Spleen (tissue), 11 donors: ENCODE measurements around the gene ACKR1. TPM values are rescaled to one million over a fixed set of nuclear protein-coding genes. Genes with fewer than 3 reads are reported as not detected.
A peak's percentile ranks its signal among the peaks of the same experiment; 100 is the strongest.

Experiments used
- DNase-seq: peaks from one replicate; pipeline ENCODE4 v3.0.0-alpha.2; 2020
- H3K27ac ChIP-seq, 8 donors: fragments of 200-600 bp; sonication (generic) in 7 of 8; 1 replicate in 4 of 8; 2 replicates in 4 of 8; pipeline versions ENCODE4 v1.5.0 to v1.8.0; 2016 to 2021; ENCODE audit warnings: inconsistent platforms in 4 of 8, mild to moderate bottlenecking in 4 of 8, moderate library complexity in 1 of 8
- H3K27me3 ChIP-seq, 7 donors: fragments of 200-600 bp; sonication (generic) in 6 of 7; replicated peaks in 1 of 7; 1 replicate in 4 of 7; 2 replicates in 3 of 7; pipeline versions ENCODE4 v1.5.0 to v1.8.0; 2016 to 2021; ENCODE audit warnings: inconsistent platforms in 3 of 7, mild to moderate bottlenecking in 1 of 7
- H3K36me3 ChIP-seq, 6 donors: fragments of 200-600 bp; sonication (generic) in 5 of 6; 1 replicate in 4 of 6; 2 replicates in 2 of 6; pipeline versions ENCODE4 v1.5.0 to v1.8.0; 2016 to 2021; ENCODE audit warnings: inconsistent platforms in 2 of 6
- H3K4me1 ChIP-seq, 6 donors: fragments of 200-600 bp; sonication (generic) in 5 of 6; 1 replicate in 3 of 6; 2 replicates in 3 of 6; pipeline versions ENCODE4 v1.5.0 to v1.8.0; 2016 to 2021; ENCODE audit warnings: inconsistent platforms in 3 of 6
- H3K4me3 ChIP-seq, 8 donors: fragments of 200-600 bp; sonication (generic) in 7 of 8; 1 replicate in 4 of 8; 2 replicates in 4 of 8; pipeline versions ENCODE4 v1.5.0 to v1.8.0; 2016 to 2021; ENCODE audit warnings: inconsistent platforms in 4 of 8, mild to moderate bottlenecking in 4 of 8, moderate library complexity in 2 of 8
- H3K9me3 ChIP-seq, 8 donors: fragments of 200-600 bp; sonication (generic) in 7 of 8; 1 replicate in 4 of 8; 2 replicates in 4 of 8; pipeline versions ENCODE4 v1.5.0 to v1.8.0; 2016 to 2021; ENCODE audit warnings: inconsistent platforms in 4 of 8
- CTCF ChIP-seq, 11 experiments: fragments of 200-600 bp in 7 of 11; fragments of 450-650 bp in 4 of 11; sonication (generic) in 4 of 11; IDR thresholded peaks in 8 of 11; conservative IDR thresholded peaks in 3 of 11; 1 replicate in 7 of 11; 2 replicates in 4 of 11; pipeline versions ENCODE4 v1.4.0 to v1.8.0; 2016 to 2021; ENCODE audit warnings: antibody characterized with exemption in 11 of 11, inconsistent platforms in 4 of 11, mild to moderate bottlenecking in 1 of 11
- POLR2A ChIP-seq, 3 donors: fragments of 450-650 bp; IDR thresholded peaks; one replicate each; pipeline ENCODE4 v1.5.1; 2017; ENCODE audit warnings: antibody characterized with exemption in 3 of 3, mild to moderate bottlenecking in 1 of 3
- POLR2AphosphoS5 ChIP-seq, 3 donors: sonication (generic); formaldehyde crosslinking; IDR thresholded peaks; one replicate each; pipeline ENCODE4 v1.5.1; 2017; ENCODE audit warnings: antibody characterized with exemption in 3 of 3
- WGBS, 5 donors: extraction: QIAGEN DNeasy Blood & Tissue Kit in 3 of 5; methylation state at CpG; one replicate each; pipeline versions ENCODE4 v1.1.5 to v1.1.7; 2013 to 2018; 5-methylcytosine and 5-hydroxymethylcytosine counted together
- intact Hi-C: fragments of 100-400 bp; cut with DNase I; formaldehyde crosslinking; loops from one replicate; pipeline ENCODE4 v1.15.0; 2023; ENCODE audit warnings: low total_unique reads
- polyA plus RNA-seq, 3 donors: library from polyadenylated mRNA; stranded (reverse); fragments of 200-250 nt; gene quantifications; one replicate each; pipeline ENCODE4 v1.2.1, GENCODE V29; 2013
- total RNA-seq, 7 donors: library from RNA; depleted of rRNA in 3 of 7; stranded (reverse); fragments of >200 nt in 3 of 7; fragmentation: NEBNext Ultra II Directional in 4 of 7; extraction: Animal tissue kit (Norgen Biotek cat#: 25700) in 4 of 7; gene quantifications; one replicate each; pipeline versions ENCODE4 v1.1.0 to v1.2.1, GENCODE V29; 2016 to 2021
- donor health status: healthy with polysubstance abuse.
- donor health status: DM: no; HTN: no; CAD: no; lungs with moderate emphysema.
- donor health status: DM: no; HTN: no; CAD: no.
- donor health status: Bipolar disorder and iron deficiency.
- donor health status: healthy.
- donor health status: DM: no; HTN: no; CAD: no.
- donor health status: DM: yes; HTN: yes; CAD: no.

The ACKR1 gene
- total and polyA plus RNA-seq, 10 donors = 17.6 to 141 (median 99.6) TPM

- TF ChIP-seq POLR2AphosphoS5 (IDR thresholded peaks at IDR 0.05) (no peak), CTCF (IDR thresholded peaks at IDR 0.05 in 8 of 11, conservative IDR thresholded peaks at IDR 0.05 in 3 of 11) (no peak), POLR2A (IDR thresholded peaks at IDR 0.05) (no peak)
- H3K9me3 ChIP-seq = no peaks in the 10 kb centered on the region
- no peaks in the 10 kb centered on the region for H3K36me3 ChIP-seq
- no peak overlapping the region for H3K4me3 ChIP-seq
- peaks cover 0 to 38% (median 0%) of the 10 kb centered on the region in 7 donors for H3K27me3 ChIP-seq
- no peak overlapping the region for H3K27ac ChIP-seq
- no peak for DNase-seq
- intact Hi-C loops = no loop called here
- H3K4me1 ChIP-seq = no peaks in the 10 kb centered on the region
- WGBS, 5 donors = 68 to 79% (median 74%) methylated on average over 2 of the region's 2 CpGs
Observed at GRCh38 chr1:159228554-159228953, 23.9 kb downstream of the ACKR1 start.

GRCh38 chr1:159229260-159229885 lies 24.7 kb downstream of the ACKR1 start:
- intact Hi-C loops = no loop called here
- 83 to 93% (median 88%) methylated on average over 8 of the region's 8 CpGs for WGBS, 5 donors
- no peak overlapping the region for H3K4me3 ChIP-seq
- no peaks in the 10 kb centered on the region for H3K36me3 ChIP-seq
- H3K27ac ChIP-seq = no peak overlapping the region
- no peak for TF ChIP-seq POLR2A (IDR thresholded peaks at IDR 0.05)
- no peak for TF ChIP-seq POLR2AphosphoS5 (IDR thresholded peaks at IDR 0.05)
- TF ChIP-seq CTCF (IDR thresholded peaks at IDR 0.05 in 8 of 11, conservative IDR thresholded peaks at IDR 0.05 in 3 of 11) = no peak
- DNase-seq = peak; percentile 32
- H3K4me1 ChIP-seq = no peaks in the 10 kb centered on the region
- H3K9me3 ChIP-seq = no peaks in the 10 kb centered on the region
- H3K27me3 ChIP-seq = peaks cover 0 to 31% (median 0%) of the 10 kb centered on the region in 7 donors

GRCh38 chr1:159229896-159230295 lies 25.2 kb downstream of the ACKR1 start:
- H3K27me3 ChIP-seq = peaks cover 0 to 26% (median 0%) of the 10 kb centered on the region in 7 donors
- DNase-seq = no peak
- 28 to 43% (median 40%) methylated on average over 1 of the region's 1 CpG for WGBS, 5 donors
- intact Hi-C loops = no loop called here
- no peak overlapping the region for H3K4me3 ChIP-seq
- H3K9me3 ChIP-seq = no peaks in the 10 kb centered on the region
- TF ChIP-seq CTCF (IDR thresholded peaks at IDR 0.05 in 8 of 11, conservative IDR thresholded peaks at IDR 0.05 in 3 of 11) (no peak), POLR2AphosphoS5 (IDR thresholded peaks at IDR 0.05) (no peak), POLR2A (IDR thresholded peaks at IDR 0.05) (no peak)
- no peaks in the 10 kb centered on the region for H3K4me1 ChIP-seq
- no peak overlapping the region for H3K27ac ChIP-seq
- H3K36me3 ChIP-seq = no peaks in the 10 kb centered on the region

GRCh38 chr1:159239551-159240220 lies 35.0 kb downstream of the ACKR1 start:
- intact Hi-C loops = no loop called here

More at GRCh38 chr1:159239551-159240220, 35.0 kb downstream of the ACKR1 start:
- DNase-seq = no peak
- no peak for TF ChIP-seq CTCF (IDR thresholded peaks at IDR 0.05 in 8 of 11, conservative IDR thresholded peaks at IDR 0.05 in 3 of 11)
- TF ChIP-seq POLR2A (IDR thresholded peaks at IDR 0.05) = no peak
- TF ChIP-seq POLR2AphosphoS5 (IDR thresholded peaks at IDR 0.05) = no peak
- H3K36me3 ChIP-seq = no peaks in the 10 kb centered on the region
- WGBS, 5 donors = 57 to 77% (median 57%) methylated on average over 4 of the region's 4 CpGs
- H3K27ac ChIP-seq = no peak overlapping the region
- no peak overlapping the region for H3K4me3 ChIP-seq
- H3K27me3 ChIP-seq = peaks cover 0 to 4% (median 0%) of the 10 kb centered on the region in 7 donors
- no peaks in the 10 kb centered on the region for H3K4me1 ChIP-seq
- H3K9me3 ChIP-seq = peaks cover 0 to 16% (median 6%) of the 10 kb centered on the region in 8 donors
